ENCODE data around the gene F7.

DNA sequence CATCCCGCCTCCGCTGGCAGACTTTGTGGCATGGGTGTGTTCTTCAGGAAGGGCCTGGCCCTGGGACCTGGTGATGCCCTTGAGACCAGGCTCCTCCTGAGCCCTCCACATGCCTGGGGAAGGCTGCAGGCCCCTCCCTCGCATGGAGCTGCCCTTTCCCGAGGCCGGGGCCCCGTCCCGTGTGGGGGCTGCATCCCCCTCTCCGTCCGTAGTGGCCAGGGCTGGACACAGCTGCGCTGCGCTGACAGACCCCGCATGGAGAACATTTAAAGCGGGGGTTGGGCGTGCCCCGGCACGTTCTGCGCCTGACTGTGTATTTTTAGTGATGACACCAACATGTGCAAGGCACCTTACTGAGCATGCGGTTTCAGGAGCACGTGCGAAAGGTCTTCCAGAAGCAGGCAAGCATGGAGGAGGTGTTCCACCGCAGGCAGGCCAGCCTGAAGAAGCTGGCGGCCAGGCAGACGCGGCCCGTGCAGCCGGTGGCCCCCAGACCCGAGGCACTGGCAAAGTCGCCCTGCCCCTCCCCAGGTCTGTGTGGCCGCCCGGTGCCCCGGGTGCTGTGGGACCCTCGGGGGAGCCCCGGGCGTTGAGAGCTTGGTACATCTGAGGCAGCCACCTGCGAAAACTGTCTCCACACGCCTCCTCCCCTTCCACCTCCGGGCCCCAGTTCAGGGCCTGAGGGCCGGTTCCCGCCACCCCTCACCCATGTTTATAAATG is 28.8 kb upstream of the F7 start:
- TF ChIP-seq EZH2 (IDR thresholded peaks at IDR 0.05; ENCODE audit: borderline replicate concordance, insufficient read depth, low read depth, low read length, poor library complexity, severe bottlenecking) (no peak), CTCF (IDR thresholded peaks at IDR 0.05) (no peak)

Measured in B cell (primary cell).